ENCODE data around the gene SORCS1.

SORCS1 gene

GRCh38 chr10:106619346-106619745 is 545.2 kb downstream of the SORCS1 start (continued):
- TF ChIP-seq PRDM2 (tag by site-specific recombination; IDR thresholded peaks at IDR 0.05; ENCODE audit: borderline replicate concordance) (no peak), BCL11A (tag by site-specific recombination; IDR thresholded peaks at IDR 0.05; ENCODE audit: low read depth) (no peak), ZNF423 (tag by site-specific recombination; IDR thresholded peaks at IDR 0.05) (no peak)

DNA sequence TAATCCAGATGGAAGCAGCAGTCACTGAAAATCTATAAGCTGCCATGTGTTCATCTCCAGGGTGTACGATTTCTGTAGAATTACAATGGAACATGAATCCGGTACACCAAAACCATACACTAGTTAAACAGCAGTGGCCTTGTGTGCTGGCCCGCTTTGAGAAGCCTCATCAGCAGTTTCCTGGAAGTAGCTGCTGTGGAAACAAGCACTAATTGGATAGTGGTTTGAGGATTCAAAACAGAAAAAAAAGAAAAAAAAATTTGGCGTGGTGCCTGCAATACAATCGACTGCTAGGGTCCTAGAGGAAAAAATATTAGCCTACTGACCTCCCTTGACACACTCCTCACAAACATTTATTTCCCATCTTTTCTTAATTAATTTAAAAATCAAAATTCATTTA is 545.9 kb downstream of the SORCS1 start:
- no peaks in the 10 kb centered on the region for H3K9me3 ChIP-seq (ENCODE audit: control insufficient read depth, insufficient read depth, low read depth, low read length)
- H3K27ac ChIP-seq (ENCODE audit: extremely low read depth, low read depth, low read length), result no peak overlapping the region
- POLR2A ChIA-PET, result no interaction called here
- no peaks in the 10 kb centered on the region for H3K36me3 ChIP-seq (ENCODE audit: control insufficient read depth in 2 of 2, insufficient read depth in 1 of 2, low read length in 2 of 2)
- H3K4me3 ChIP-seq (ENCODE audit: low read depth, low read length), result no peak overlapping the region
- CTCF ChIA-PET, result no interaction called here
- no peaks in the 10 kb centered on the region for H3K4me1 ChIP-seq (ENCODE audit: control insufficient read depth, insufficient read depth, low read length)
- TF ChIP-seq PRDM2 (tag by site-specific recombination; IDR thresholded peaks at IDR 0.05; ENCODE audit: borderline replicate concordance) (no peak), ZNF561 (tag by site-specific recombination; IDR thresholded peaks at IDR 0.05; ENCODE audit: borderline replicate concordance) (no peak), ZNF658 (tag by site-specific recombination; IDR thresholded peaks at IDR 0.05) (no peak), ZBTB8A (tag by site-specific recombination; IDR thresholded peaks at IDR 0.05) (no peak), KLF8 (tag by site-specific recombination; IDR thresholded peaks at IDR 0.05) (no peak), ZNF626 (tag by site-specific recombination; IDR thresholded peaks at IDR 0.05) (no peak), ZSCAN5A (tag by site-specific recombination; IDR thresholded peaks at IDR 0.05) (no peak), ZNF302 (tag by site-specific recombination; IDR thresholded peaks at IDR 0.05; ENCODE audit: low read depth) (no peak), ZNF341 (tag by site-specific recombination; IDR thresholded peaks at IDR 0.05; ENCODE audit: low read depth) (no peak)
- TF ChIP-seq, protein P1, sequence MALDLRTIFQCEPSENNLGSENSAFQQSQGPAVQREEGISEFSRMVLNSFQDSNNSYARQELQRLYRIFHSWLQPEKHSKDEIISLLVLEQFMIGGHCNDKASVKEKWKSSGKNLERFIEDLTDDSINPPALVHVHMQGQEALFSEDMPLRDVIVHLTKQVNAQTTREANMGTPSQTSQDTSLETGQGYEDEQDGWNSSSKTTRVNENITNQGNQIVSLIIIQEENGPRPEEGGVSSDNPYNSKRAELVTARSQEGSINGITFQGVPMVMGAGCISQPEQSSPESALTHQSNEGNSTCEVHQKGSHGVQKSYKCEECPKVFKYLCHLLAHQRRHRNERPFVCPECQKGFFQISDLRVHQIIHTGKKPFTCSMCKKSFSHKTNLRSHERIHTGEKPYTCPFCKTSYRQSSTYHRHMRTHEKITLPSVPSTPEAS (tag by site-specific recombination; IDR thresholded peaks at IDR 0.05), result no peak
- TF ChIP-seq, protein P2, sequence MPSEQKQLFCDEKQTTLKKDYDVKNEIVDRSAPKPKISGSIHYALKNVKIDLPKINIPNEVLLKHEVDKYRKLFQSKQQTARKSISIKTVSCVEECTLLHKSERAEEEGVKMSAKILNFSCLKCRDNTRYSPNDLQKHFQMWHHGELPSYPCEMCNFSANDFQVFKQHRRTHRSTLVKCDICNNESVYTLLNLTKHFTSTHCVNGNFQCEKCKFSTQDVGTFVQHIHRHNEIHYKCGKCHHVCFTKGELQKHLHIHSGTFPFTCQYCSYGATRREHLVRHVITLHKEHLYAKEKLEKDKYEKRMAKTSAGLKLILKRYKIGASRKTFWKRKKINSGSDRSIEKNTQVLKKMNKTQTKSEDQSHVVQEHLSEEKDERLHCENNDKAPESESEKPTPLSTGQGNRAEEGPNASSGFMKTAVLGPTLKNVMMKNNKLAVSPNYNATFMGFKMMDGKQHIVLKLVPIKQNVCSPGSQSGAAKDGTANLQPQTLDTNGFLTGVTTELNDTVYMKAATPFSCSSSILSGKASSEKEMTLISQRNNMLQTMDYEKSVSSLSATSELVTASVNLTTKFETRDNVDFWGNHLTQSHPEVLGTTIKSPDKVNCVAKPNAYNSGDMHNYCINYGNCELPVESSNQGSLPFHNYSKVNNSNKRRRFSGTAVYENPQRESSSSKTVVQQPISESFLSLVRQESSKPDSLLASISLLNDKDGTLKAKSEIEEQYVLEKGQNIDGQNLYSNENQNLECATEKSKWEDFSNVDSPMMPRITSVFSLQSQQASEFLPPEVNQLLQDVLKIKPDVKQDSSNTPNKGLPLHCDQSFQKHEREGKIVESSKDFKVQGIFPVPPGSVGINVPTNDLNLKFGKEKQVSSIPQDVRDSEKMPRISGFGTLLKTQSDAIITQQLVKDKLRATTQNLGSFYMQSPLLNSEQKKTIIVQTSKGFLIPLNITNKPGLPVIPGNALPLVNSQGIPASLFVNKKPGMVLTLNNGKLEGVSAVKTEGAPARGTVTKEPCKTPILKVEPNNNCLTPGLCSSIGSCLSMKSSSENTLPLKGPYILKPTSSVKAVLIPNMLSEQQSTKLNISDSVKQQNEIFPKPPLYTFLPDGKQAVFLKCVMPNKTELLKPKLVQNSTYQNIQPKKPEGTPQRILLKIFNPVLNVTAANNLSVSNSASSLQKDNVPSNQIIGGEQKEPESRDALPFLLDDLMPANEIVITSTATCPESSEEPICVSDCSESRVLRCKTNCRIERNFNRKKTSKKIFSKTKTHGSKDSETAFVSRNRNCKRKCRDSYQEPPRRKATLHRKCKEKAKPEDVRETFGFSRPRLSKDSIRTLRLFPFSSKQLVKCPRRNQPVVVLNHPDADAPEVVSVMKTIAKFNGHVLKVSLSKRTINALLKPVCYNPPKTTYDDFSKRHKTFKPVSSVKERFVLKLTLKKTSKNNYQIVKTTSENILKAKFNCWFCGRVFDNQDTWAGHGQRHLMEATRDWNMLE (tag by site-specific recombination; conservative IDR thresholded peaks at IDR 0.05; ENCODE audit: low read depth), result no peak

Data from HEK293 (cell line).